Measurements from ENCODE around the gene CFAP20DC. TPM values are rescaled to one million over a fixed set of nuclear protein-coding genes. Genes with fewer than 3 reads are reported as not detected.

CFAP20DC gene
- total RNA-seq, 2 donors from 2014 or later = 1.7 to 1.8 TPM

GRCh38 chr3:58766587-58767282 is 283.1 kb downstream of the CFAP20DC start:
- Histone ChIP-seq H3K36me3 (no peaks in the 10 kb centered on the region), H3K4me3 (no peak overlapping the region), H3K27me3 (no peaks in the 10 kb centered on the region), H3K9ac (ENCODE audit: low read depth in 2 of 2, low read length in 2 of 2) (no peak overlapping the region), H3K27ac (no peak overlapping the region), H3K9me3 (no peaks in the 10 kb centered on the region), H3K4me1 (no peaks in the 10 kb centered on the region)
- no peak for DNase-seq
- TF ChIP-seq, protein P1, sequence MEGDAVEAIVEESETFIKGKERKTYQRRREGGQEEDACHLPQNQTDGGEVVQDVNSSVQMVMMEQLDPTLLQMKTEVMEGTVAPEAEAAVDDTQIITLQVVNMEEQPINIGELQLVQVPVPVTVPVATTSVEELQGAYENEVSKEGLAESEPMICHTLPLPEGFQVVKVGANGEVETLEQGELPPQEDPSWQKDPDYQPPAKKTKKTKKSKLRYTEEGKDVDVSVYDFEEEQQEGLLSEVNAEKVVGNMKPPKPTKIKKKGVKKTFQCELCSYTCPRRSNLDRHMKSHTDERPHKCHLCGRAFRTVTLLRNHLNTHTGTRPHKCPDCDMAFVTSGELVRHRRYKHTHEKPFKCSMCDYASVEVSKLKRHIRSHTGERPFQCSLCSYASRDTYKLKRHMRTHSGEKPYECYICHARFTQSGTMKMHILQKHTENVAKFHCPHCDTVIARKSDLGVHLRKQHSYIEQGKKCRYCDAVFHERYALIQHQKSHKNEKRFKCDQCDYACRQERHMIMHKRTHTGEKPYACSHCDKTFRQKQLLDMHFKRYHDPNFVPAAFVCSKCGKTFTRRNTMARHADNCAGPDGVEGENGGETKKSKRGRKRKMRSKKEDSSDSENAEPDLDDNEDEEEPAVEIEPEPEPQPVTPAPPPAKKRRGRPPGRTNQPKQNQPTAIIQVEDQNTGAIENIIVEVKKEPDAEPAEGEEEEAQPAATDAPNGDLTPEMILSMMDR (IDR thresholded peaks at IDR 0.05) = no peak
- intact Hi-C loops (cut with DNase I) = no loop called here

GRCh38 chr3:58755150-58755549 is 294.7 kb downstream of the CFAP20DC start:
- intact Hi-C loops (cut with DNase I) = no loop called here
- TF ChIP-seq, protein P1 (IDR thresholded peaks at IDR 0.05) = no peak

DNA sequence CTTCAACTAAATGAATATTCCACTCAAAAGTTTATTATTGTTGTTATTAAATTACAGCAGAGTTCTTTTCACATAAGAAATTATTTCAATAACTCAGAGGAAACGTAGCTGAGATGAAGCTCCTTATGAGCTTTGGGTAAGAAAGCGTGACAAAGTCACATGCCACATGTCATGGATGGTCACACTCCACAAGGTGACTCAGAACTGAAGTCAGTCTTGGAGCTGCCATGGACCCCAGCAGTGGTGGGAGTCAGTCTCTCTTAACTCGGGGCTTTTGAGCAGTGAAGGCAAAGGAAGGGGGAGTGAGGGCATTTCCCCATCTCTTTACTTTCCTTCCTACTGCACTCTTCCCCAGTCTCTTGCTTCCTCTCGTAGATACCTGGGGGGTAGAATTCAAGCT is 295.8 kb downstream of the CFAP20DC start:
- Histone ChIP-seq H3K36me3 (no peaks in the 10 kb centered on the region), H3K9me3 (no peaks in the 10 kb centered on the region), H3K27ac (no peak overlapping the region), H3K4me1 (no peaks in the 10 kb centered on the region), H3K4me3 (no peak overlapping the region), H3K9ac (ENCODE audit: low read depth in 2 of 2, low read length in 2 of 2) (no peak overlapping the region), H3K27me3 (no peaks in the 10 kb centered on the region)
- no peak for DNase-seq
- intact Hi-C loops (cut with DNase I) = no loop called here
- TF ChIP-seq, protein P1 (IDR thresholded peaks at IDR 0.05) = no peak

More at GRCh38 chr3:58755150-58755549, 294.7 kb downstream of the CFAP20DC start:
- no peak for DNase-seq
- no peak overlapping the region for H3K27ac ChIP-seq
- no peaks in the 10 kb centered on the region for H3K9me3 ChIP-seq
- no peaks in the 10 kb centered on the region for H3K36me3 ChIP-seq
- no peak overlapping the region for H3K9ac ChIP-seq (ENCODE audit: low read depth in 2 of 2, low read length in 2 of 2)
- H3K4me1 ChIP-seq = no peaks in the 10 kb centered on the region
- no peak overlapping the region for H3K4me3 ChIP-seq
- no peaks in the 10 kb centered on the region for H3K27me3 ChIP-seq

DNA sequence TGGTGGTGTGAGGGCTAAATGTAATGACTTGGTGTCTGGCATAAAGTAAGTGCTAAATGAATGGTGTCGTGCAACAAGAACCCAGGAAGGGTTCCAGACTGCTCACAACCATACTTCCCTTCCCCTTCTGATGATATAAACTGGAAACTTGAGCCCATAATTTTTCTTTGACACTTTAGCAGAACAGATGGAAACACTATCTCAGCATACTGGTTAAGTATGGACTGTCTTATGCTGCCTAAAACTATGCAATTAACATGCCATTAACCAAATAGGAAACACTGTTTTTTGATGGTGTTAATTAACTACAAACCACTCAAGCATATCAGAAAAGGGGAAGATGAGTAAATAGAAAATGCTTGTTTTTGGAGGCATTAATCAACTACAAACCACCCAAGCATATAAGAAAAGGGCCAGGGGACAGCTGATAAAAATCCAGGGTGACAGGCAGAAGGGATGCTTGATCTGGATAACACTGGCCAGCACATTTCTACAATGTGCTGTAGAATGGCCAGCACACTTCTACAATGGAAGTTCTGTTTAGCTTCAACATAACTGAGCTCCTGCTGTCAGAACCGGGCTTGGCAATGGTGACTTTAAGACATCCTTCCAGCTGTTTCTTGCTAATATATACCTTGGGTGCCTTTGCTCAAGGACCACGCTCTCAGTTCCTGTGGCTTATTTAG is 297.8 kb downstream of the CFAP20DC start:
- Histone ChIP-seq H3K4me3 (no peak overlapping the region), H3K27me3 (no peaks in the 10 kb centered on the region), H3K9ac (ENCODE audit: low read depth in 2 of 2, low read length in 2 of 2) (no peak overlapping the region), H3K9me3 (no peaks in the 10 kb centered on the region), H3K4me1 (no peaks in the 10 kb centered on the region), H3K27ac (no peak overlapping the region), H3K36me3 (no peaks in the 10 kb centered on the region)
- no peak for DNase-seq
- intact Hi-C loops (cut with DNase I) = no loop called here
- TF ChIP-seq, protein P1 (IDR thresholded peaks at IDR 0.05) = no peak

DNA sequence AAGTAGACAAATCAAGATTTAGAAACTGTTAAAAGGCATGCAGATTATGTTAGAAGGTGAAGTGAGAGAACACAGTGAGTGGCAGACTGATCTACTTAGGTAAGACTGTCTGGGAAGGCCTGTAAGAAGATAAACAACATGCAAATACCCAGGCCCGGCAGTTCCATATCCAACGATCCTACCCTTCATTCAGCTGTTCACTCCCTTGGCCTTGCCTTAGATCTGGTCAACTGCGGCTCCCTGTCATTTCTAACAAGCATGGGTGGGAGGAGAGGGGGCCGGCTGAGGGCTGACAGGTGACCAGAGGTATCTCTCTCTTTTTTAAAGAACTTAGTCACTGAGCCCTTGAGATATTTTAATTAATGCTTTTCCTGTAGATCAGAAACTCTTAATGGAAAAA is 298.6 kb downstream of the CFAP20DC start:
- TF ChIP-seq, protein P1 (IDR thresholded peaks at IDR 0.05) = no peak
- Histone ChIP-seq H3K9me3 (no peaks in the 10 kb centered on the region), H3K4me3 (no peak overlapping the region), H3K27me3 (no peaks in the 10 kb centered on the region), H3K9ac (ENCODE audit: low read depth in 2 of 2, low read length in 2 of 2) (no peak overlapping the region), H3K36me3 (no peaks in the 10 kb centered on the region), H3K27ac (no peak overlapping the region), H3K4me1 (no peaks in the 10 kb centered on the region)
- intact Hi-C loops (cut with DNase I) = no loop called here
- DNase-seq = no peak
